ENCODE results near the gene WNT9A. TPM values are rescaled to one million over a fixed set of nuclear protein-coding genes. Genes with fewer than 3 reads are reported as not detected.

Gene WNT9A
- polyA plus RNA-seq, 1 of the 3 experiments (the other 2 are of a cell fraction): 0.31 TPM

- TF ChIP-seq YY1 (IDR thresholded peaks at IDR 0.05; ENCODE audit: low read depth) (no peak), FOXM1 (IDR thresholded peaks at IDR 0.05; ENCODE audit: low read depth) (no peak), RAD21 (IDR thresholded peaks at IDR 0.05; ENCODE audit: low read length) (no peak), SMC3 (IDR thresholded peaks at IDR 0.05; ENCODE audit: low read depth, low read length) (no peak), POLR2AphosphoS5 (IDR thresholded peaks at IDR 0.05; ENCODE audit: low read depth, low read length) (no peak), MAX (IDR thresholded peaks at IDR 0.05; ENCODE audit: low read depth) (no peak)
- TF ChIP-seq, protein P1, sequence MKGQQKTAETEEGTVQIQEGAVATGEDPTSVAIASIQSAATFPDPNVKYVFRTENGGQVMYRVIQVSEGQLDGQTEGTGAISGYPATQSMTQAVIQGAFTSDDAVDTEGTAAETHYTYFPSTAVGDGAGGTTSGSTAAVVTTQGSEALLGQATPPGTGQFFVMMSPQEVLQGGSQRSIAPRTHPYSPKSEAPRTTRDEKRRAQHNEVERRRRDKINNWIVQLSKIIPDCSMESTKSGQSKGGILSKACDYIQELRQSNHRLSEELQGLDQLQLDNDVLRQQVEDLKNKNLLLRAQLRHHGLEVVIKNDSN (IDR thresholded peaks at IDR 0.05; ENCODE audit: borderline replicate concordance, low read depth): no peak
- WGBS (ENCODE audit: low lambda C conversion rate): 64% methylated on average over 8 of the region's 8 CpGs
- POLR2A ChIA-PET: no interaction called here
- Histone ChIP-seq H4K20me1 (ENCODE audit: insufficient read depth) (no peaks in the 10 kb centered on the region), H3K9ac (no peak overlapping the region), H3K9me3 (no peaks in the 10 kb centered on the region), H3K27me3 (ENCODE audit: insufficient read depth) (no peaks in the 10 kb centered on the region), H3K36me3 (replicated peaks in 1 of 2; ENCODE audit: control insufficient read depth in 1 of 2, insufficient read depth in 2 of 2, low read length in 1 of 2) (no peaks in the 10 kb centered on the region), H3K4me1 (ENCODE audit: control insufficient read depth in 1 of 2, insufficient read depth in 2 of 2, low read depth in 1 of 2, low read length in 1 of 2) (peaks cover 0 to 2% of the 10 kb centered on the region in 2 experiments; a peak in 1 of 4 replicates), H2AFZ (ENCODE audit: low read depth) (no peak overlapping the region), H3K4me3 (ENCODE audit: low read depth in 2 of 2, low read length in 1 of 2) (no peak overlapping the region), H3K79me2 (ENCODE audit: insufficient read depth) (no peaks in the 10 kb centered on the region), H3K4me2 (no peak overlapping the region), H3F3A (replicated peaks; ENCODE audit: insufficient read depth) (no peaks in the 10 kb centered on the region), H3K27ac (ENCODE audit: low read depth in 2 of 2, low read length in 1 of 2) (no peak overlapping the region), H3K9me2 (no peaks in the 10 kb centered on the region)
- DNase-seq: no peak
- CTCF ChIA-PET: interaction anchor here (1.1 to 2.6 kb wide), 5 partner anchors 11 to 470 kb away, joined by 3 to 9 read pairs (median 4); no protein-coding TSS in a partner anchor
These were observed 3.1 kb upstream of the WNT9A start for GRCh38 chr1:227950735-227951346.

DNA sequence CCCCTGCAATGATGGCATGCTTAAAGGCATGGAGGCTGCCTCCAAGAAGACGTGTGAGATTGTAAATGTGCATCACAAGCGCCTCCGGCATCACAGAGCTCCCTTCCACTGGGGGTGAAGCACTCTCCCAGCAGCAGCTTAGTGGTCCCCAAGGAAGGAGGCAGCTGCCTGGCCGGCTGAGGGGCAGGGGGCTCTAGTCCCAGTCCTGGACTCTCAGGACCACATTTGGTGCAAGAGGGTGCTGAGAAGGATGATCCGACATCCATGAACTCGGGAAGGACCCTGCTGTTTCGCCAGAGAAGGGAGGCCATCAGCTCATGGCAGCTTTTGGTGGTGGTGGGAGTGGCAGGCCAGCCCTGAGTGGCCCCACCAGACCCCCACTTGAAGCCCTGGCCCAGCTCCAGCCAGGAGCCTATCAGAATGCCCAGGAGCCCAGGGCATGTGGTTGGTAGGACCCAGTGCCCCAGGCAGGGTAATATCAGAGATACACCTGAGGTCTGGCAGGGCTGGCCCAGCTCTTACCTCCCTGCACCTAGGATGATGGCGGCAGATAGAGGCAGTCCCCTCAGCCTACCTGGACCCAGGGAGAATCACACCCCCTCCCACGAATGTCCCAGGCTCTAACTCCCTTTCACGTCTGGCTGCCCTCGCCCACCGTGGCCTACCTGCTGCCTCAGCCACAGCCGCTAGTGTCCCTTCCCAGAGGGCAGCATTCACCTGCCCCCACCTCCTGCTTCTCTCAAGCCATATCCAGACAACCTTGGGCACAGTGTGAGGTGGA is 2.4 kb upstream of the WNT9A start:
- H3K27me3 ChIP-seq (ENCODE audit: insufficient read depth): no peaks in the 10 kb centered on the region
- H3K36me3 ChIP-seq (replicated peaks in 1 of 2; ENCODE audit: control insufficient read depth in 1 of 2, insufficient read depth in 2 of 2, low read length in 1 of 2): no peaks in the 10 kb centered on the region
- ChIA-PET POLR2A (no interaction called here), CTCF (interaction anchor here (1.1 to 2.6 kb wide), 5 partner anchors 12 to 469 kb away, joined by 3 to 9 read pairs (median 4); no protein-coding TSS in a partner anchor)
- H3K9me2 ChIP-seq: no peaks in the 10 kb centered on the region
- H3F3A ChIP-seq (replicated peaks; ENCODE audit: insufficient read depth): no peaks in the 10 kb centered on the region
- H4K20me1 ChIP-seq (ENCODE audit: insufficient read depth): no peaks in the 10 kb centered on the region
- no peak overlapping the region for H2AFZ ChIP-seq (ENCODE audit: low read depth)
- no peak for DNase-seq
- H3K9me3 ChIP-seq: no peaks in the 10 kb centered on the region
- H3K4me3 ChIP-seq (ENCODE audit: low read depth in 2 of 2, low read length in 1 of 2): no peak overlapping the region
- H3K9ac ChIP-seq: no peak overlapping the region
- no peak overlapping the region for H3K4me2 ChIP-seq
- 56% methylated on average over 8 of the region's 13 CpGs for WGBS (ENCODE audit: low lambda C conversion rate)
- no peaks in the 10 kb centered on the region for H3K79me2 ChIP-seq (ENCODE audit: insufficient read depth)
- peaks cover 0 to 2% of the 10 kb centered on the region in 2 experiments; a peak in 1 of 4 replicates for H3K4me1 ChIP-seq (ENCODE audit: control insufficient read depth in 1 of 2, insufficient read depth in 2 of 2, low read depth in 1 of 2, low read length in 1 of 2)
- H3K27ac ChIP-seq (ENCODE audit: low read depth in 2 of 2, low read length in 1 of 2): no peak overlapping the region
- TF ChIP-seq NRF1 (IDR thresholded peaks at IDR 0.05; ENCODE audit: low read depth, low read length) (no peak), RCOR1 (IDR thresholded peaks at IDR 0.05; ENCODE audit: low read length) (no peak), MXI1 (IDR thresholded peaks at IDR 0.05; ENCODE audit: low read depth, low read length) (no peak), SMC3 (IDR thresholded peaks at IDR 0.05; ENCODE audit: low read depth, low read length) (no peak), TCF12 (IDR thresholded peaks at IDR 0.05) (no peak), FOSL2 (IDR thresholded peaks at IDR 0.05; ENCODE audit: borderline replicate concordance, low read depth) (no peak), RXRA (IDR thresholded peaks at IDR 0.05; ENCODE audit: borderline replicate concordance, low read depth) (no peak), RFX5 (IDR thresholded peaks at IDR 0.05; ENCODE audit: low read length) (no peak), CHD2 (IDR thresholded peaks at IDR 0.05; ENCODE audit: low read length, partially characterized antibody) (no peak), ELF1 (IDR thresholded peaks at IDR 0.05) (no peak), JUND (IDR thresholded peaks at IDR 0.05) (no peak), MAX (IDR thresholded peaks at IDR 0.05; ENCODE audit: low read depth) (no peak), GATA2 (CRISPR knock-in tag; IDR thresholded peaks at IDR 0.05) (no peak), MEF2A (IDR thresholded peaks at IDR 0.05; ENCODE audit: borderline replicate concordance, low read depth) (no peak), EZH2phosphoT487 (IDR thresholded peaks at IDR 0.05; ENCODE audit: borderline replicate concordance, low read depth) (no peak)
- TF ChIP-seq, protein P2, sequence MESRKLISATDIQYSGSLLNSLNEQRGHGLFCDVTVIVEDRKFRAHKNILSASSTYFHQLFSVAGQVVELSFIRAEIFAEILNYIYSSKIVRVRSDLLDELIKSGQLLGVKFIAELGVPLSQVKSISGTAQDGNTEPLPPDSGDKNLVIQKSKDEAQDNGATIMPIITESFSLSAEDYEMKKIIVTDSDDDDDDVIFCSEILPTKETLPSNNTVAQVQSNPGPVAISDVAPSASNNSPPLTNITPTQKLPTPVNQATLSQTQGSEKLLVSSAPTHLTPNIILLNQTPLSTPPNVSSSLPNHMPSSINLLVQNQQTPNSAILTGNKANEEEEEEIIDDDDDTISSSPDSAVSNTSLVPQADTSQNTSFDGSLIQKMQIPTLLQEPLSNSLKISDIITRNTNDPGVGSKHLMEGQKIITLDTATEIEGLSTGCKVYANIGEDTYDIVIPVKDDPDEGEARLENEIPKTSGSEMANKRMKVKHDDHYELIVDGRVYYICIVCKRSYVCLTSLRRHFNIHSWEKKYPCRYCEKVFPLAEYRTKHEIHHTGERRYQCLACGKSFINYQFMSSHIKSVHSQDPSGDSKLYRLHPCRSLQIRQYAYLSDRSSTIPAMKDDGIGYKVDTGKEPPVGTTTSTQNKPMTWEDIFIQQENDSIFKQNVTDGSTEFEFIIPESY (IDR thresholded peaks at IDR 0.05; ENCODE audit: borderline replicate concordance, low read depth): no peak
- TF ChIP-seq, protein P3, sequence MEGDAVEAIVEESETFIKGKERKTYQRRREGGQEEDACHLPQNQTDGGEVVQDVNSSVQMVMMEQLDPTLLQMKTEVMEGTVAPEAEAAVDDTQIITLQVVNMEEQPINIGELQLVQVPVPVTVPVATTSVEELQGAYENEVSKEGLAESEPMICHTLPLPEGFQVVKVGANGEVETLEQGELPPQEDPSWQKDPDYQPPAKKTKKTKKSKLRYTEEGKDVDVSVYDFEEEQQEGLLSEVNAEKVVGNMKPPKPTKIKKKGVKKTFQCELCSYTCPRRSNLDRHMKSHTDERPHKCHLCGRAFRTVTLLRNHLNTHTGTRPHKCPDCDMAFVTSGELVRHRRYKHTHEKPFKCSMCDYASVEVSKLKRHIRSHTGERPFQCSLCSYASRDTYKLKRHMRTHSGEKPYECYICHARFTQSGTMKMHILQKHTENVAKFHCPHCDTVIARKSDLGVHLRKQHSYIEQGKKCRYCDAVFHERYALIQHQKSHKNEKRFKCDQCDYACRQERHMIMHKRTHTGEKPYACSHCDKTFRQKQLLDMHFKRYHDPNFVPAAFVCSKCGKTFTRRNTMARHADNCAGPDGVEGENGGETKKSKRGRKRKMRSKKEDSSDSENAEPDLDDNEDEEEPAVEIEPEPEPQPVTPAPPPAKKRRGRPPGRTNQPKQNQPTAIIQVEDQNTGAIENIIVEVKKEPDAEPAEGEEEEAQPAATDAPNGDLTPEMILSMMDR (IDR thresholded peaks at IDR 0.05): no peak

Measured in SK-N-SH (cell line).